NCI-H524 treated with DMSO at 0.1 percent for 48 hours (cell line): ENCODE results near the gene PCLO.

Experiments used
- DNase-seq: peaks from one replicate; lab custom pipeline; 2025; lab: John Stamatoyannopoulos, UW

PCLO gene

GRCh38 chr7:82839063-82839462 is 323.6 kb downstream of the PCLO start:
- DNase-seq = no peak

DNA sequence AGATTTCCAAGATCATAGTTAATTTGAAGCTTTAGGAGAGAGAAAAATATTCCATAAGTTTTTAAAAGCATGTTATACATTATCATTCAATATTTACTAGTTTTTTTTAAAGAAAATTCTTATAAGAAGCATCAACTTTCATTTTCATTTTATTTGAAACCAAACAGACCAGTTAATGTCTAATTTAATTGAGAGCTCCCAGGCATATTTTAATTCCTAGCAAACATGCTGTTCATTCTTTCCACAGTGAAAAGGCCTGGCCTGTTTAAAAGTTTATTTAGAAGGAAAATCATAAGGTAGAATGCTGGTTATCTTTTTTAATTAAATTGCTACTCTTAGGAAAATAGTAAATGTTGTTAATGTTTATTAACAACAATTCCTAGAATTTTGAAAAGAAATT is 324.4 kb downstream of the PCLO start:
- DNase-seq = no peak

GRCh38 chr7:82823073-82823472 is 339.6 kb downstream of the PCLO start:
- DNase-seq = no peak

DNA sequence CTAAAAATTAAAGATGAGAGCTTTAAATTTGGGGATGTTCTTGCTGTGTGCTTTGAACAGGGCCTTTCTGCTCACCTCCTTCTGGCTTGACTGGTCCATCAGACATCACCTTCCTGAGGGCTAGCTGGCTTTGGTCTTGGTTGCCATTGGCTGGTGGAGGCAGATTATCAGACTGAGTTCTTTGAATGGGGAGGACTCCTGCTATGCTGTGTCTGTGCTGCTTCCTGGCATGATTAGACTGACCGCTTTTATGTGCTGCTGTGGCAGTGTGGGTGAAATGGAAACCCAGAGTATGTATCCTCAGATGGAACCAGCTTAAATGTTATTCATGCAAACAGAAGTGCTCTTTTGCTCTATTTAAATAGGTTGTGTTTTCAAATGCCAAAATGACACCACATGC is 341.6 kb downstream of the PCLO start:
- no peak for DNase-seq

- DNase-seq = no peak
Observed at GRCh38 chr7:82818171-82818570, 344.5 kb downstream of the PCLO start.

DNA sequence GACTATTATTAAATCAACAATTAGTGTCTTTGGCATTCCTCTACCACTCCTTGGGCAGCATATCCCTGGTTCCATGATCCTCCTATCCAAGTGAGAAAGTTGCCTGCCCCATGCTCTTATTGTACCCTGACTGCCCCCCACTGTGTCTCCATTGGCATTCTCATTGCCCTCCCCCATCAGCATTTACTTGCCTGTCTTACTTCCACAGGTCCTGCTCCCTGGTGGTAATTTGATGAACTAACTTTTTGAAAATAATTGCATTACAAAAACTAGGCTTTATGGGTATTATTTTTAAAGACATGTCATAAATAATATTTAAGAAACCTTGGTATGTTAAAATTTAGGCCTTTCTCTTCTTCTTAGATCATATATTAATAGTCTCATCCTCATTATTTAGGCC is 346.4 kb downstream of the PCLO start:
- DNase-seq = no peak

- DNase-seq = peak; percentile 13
Observed at GRCh38 chr7:82810558-82811259, 352.0 kb downstream of the PCLO start.

DNA sequence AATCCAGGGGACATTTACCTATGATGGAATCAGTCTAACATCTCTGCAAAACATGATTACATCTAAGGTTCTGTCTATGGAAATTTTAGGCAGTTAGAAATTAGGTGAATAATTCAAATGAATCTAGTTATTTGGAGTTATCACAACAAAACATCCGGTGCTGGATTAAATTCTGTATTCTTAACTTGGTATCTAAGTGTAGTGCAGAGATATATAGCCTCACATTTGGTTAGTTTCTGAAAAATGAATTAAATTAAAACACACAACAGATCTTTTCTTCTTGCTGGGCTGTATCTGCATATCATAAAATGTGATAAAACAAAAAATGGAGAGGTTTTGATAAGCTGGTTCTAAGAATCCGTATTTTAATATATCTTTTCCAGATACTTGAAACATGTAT is 354.1 kb downstream of the PCLO start:
- no peak for DNase-seq

DNA sequence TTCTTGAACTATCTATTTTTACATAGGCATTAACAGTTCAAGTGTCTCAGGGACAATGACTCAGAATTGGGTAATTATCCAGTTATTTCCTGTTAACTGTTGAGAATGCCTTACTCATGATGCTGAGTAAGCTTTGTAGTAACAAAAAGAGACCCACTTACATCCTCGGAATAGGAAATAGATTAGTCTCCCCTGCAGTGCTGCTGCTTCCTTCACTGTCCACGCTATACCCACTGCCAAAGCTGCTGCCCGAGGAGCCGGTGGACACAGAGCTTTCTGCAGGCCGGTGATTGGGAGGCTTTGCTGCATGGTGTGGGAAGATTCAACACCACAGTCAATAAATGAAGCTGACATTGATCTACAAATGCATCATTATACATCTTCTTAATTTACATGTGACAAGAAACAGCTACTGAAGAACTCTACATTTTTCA is 357.1 kb downstream of the PCLO start:
- DNase-seq = no peak

GRCh38 chr7:82803411-82803810 is 359.3 kb downstream of the PCLO start:
- DNase-seq = no peak

GRCh38 chr7:82789883-82790609 is 372.6 kb downstream of the PCLO start:
- DNase-seq = no peak

DNA sequence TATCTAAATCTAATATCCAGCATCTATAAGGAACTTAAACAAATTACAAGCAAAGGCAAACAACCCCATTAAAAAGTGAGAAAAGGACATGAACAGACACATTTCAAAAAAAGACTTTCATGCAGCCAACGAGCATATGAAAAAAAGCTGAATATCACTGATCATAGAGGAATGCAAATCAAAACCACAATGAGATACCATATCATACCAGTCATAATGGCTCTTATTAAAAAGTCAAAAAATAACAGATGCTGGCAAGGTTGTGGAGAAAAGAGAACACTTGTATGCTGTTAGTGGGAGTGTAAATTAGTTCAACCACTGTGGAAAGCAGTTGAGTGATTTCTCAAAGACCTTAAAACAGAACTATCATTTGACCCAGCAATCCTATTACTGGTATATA is 384.7 kb downstream of the PCLO start:
- no peak for DNase-seq

- no peak for DNase-seq
Observed at GRCh38 chr7:82762880-82763279, 399.8 kb downstream of the PCLO start.

- DNase-seq = no peak
Observed at GRCh38 chr7:82760831-82761230, 401.9 kb downstream of the PCLO start.

GRCh38 chr7:82760074-82760473 is 402.6 kb downstream of the PCLO start:
- DNase-seq = no peak

DNA sequence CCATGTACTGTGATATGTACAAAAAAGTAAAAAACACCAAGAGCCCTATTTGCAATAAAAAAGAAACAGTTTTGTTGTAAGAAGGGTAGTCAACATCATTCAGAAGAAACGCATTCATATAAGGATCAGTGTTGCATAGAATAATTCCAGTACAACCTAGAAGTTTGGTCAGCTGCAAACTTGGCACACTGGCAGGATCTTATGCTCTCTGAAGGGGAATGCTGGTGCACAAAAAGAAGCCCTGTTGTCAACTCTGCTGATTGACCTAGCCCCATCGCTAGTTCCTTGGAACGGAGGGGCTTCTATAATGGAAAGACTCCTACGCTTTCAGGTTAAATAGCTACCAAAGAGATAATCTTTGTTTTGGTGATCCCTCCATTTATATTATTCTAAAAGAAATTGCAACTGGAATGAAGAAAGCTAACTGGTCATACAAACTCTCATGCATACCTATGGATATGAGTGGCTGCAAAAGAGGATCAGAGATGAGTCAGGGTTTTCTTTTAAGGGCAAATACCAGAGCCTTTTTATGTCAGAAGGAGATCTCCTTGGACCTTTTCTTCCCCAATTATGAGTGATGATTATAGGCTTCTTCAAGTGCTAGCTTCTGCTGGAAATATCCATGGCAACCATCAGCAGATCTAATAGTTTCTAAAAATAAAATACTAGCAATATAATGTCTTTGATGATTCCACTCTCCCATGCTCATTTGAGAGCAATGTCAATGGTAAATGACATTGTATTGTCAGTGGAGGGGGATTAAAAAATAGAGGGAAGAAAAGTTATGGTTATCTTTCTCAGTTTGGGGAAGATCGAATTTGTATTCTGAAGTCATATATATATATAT is 406.8 kb downstream of the PCLO start:
- no peak for DNase-seq

GRCh38 chr7:82750007-82750406 is 412.7 kb downstream of the PCLO start:
- no peak for DNase-seq

GRCh38 chr7:82745820-82746219 is 416.9 kb downstream of the PCLO start:
- DNase-seq = no peak

DNA sequence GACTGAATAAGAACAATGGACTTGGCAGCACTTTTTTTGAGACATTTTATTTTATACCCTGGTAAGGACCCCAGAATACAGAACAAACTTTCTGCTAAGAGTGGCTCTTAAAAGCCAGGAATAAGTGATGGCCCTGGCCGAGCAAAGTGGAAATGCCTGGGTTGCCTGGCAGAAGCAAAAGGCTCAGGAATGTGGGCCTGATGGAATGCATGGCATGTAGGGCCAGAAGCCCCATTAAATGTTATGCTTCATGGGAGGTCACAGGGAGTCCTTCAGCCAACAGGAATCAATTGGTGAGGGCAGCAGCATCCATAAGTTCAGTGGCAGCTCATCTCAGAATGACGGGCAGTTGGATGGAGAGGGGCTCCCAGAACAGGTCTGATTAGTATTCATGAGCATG is 417.6 kb downstream of the PCLO start:
- no peak for DNase-seq

GRCh38 chr7:82742163-82742562 is 420.5 kb downstream of the PCLO start:
- no peak for DNase-seq

DNA sequence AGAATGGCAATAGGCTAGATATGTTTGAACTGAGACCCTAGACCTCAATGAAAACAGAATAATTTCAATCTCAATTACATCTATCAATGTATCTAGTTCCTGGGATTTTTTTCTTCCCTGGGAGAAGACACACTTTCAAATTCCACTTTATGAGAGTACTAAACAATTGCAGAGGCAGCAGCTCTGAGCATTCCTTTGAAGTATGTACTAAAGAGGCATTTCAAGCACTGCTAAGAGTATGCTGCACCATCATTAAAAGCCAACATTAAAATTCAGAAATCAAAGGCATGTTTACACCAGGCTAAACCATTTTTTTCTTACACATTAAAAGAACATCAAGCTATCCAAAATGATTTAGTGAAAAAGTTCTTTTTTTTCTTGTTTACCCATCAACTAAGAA is 421.2 kb downstream of the PCLO start:
- DNase-seq = no peak

- DNase-seq = no peak
Observed at GRCh38 chr7:82740246-82740848, 422.3 kb downstream of the PCLO start.
